ENCODE results near the gene SPATA20.

Gene SPATA20

GRCh38 chr17:50560185-50560824, 13.3 kb downstream of the SPATA20 start, which contains the start of gene CACNA1G:
CACNA1G (plus strand) TSS chr17:50560715; CDS start chr17:50561460, 745 bp downstream.
- peak in 13 of 14 donors; percentile 22 to 82 (median 63) for DNase-seq

GRCh38 chr17:50560931-50561745, 14.2 kb downstream of the SPATA20 start:
- DNase-seq = no peak

- no peak for DNase-seq
Measured at GRCh38 chr17:50561746-50562141, 14.8 kb downstream of the SPATA20 start.

- no peak for DNase-seq
Measured at GRCh38 chr17:50562242-50563091, 15.5 kb downstream of the SPATA20 start.

GRCh38 chr17:50563092-50563511, 16.1 kb downstream of the SPATA20 start:
- no peak for DNase-seq

GRCh38 chr17:50564916-50565315, 17.9 kb downstream of the SPATA20 start:
- DNase-seq = peak in 3 of 14 donors; percentile 10 to 40 (median 36)

- peak in 2 of 14 donors; percentile 29 to 92 for DNase-seq
Measured at GRCh38 chr17:50565402-50566350, 18.7 kb downstream of the SPATA20 start.

- no peak for DNase-seq
Measured at GRCh38 chr17:50566886-50567285, 19.9 kb downstream of the SPATA20 start.

- DNase-seq = no peak
Measured at GRCh38 chr17:50568659-50569058, 21.7 kb downstream of the SPATA20 start.

GRCh38 chr17:50569592-50569991, 22.6 kb downstream of the SPATA20 start:
- DNase-seq = no peak

- DNase-seq = no peak
Measured at GRCh38 chr17:50570032-50570431, 23.1 kb downstream of the SPATA20 start.

GRCh38 chr17:50570528-50570927, 23.6 kb downstream of the SPATA20 start:
- no peak for DNase-seq

- no peak for DNase-seq
Measured at GRCh38 chr17:50571681-50572080, 24.7 kb downstream of the SPATA20 start.

GRCh38 chr17:50572541-50572940, 25.6 kb downstream of the SPATA20 start:
- no peak for DNase-seq

GRCh38 chr17:50573866-50574611, 27.1 kb downstream of the SPATA20 start:
- DNase-seq = no peak

- no peak for DNase-seq
Measured at GRCh38 chr17:50575581-50576210, 28.7 kb downstream of the SPATA20 start.

- no peak for DNase-seq
Measured at GRCh38 chr17:50576864-50577263, 29.9 kb downstream of the SPATA20 start.

GRCh38 chr17:50577451-50577954, 30.5 kb downstream of the SPATA20 start:
- DNase-seq = no peak

- DNase-seq = no peak
Measured at GRCh38 chr17:50578173-50578572, 31.2 kb downstream of the SPATA20 start.

- DNase-seq = no peak
Measured at GRCh38 chr17:50579399-50579798, 32.4 kb downstream of the SPATA20 start.
